ENCODE data around the gene ZNF423. TPM values are rescaled to one million over a fixed set of nuclear protein-coding genes. Genes with fewer than 3 reads are reported as not detected.

Gene ZNF423
- total and polyA plus RNA-seq, 10 donors: 0.36 to 7.0 (median 3.7) TPM

DNA sequence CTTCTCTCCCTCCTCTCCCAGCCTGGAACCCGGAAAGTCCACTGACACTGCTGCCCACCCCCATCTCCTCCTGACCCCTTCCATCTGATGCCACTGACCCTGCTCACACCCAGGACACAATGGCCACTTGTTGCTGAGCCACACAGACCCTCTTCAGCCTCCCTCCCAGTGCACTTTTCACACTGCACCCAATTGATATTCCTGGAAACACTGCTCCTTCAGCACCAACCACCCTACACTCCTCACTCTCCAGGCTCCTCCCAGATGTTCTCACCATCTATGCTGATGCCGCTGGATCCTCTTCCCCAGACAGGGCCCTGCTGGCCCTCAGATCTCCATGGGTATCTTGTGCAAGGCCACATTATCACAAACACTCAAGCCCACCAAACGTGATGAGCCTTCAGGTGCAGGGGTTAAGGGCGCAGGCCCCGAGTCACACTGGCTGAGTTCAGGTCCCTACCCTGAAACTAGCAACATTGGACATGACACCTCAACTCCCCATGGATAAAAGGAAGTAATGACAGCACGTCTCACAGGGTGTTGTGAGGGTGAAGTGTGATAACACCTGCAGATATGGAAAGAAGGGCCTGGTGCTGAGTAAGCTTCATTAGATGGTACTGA is 238.1 kb downstream of the ZNF423 start:
- no peak for TF ChIP-seq POLR2A (IDR thresholded peaks at IDR 0.05)
- TF ChIP-seq POLR2AphosphoS5 (IDR thresholded peaks at IDR 0.05): no peak
- TF ChIP-seq, protein P1, sequence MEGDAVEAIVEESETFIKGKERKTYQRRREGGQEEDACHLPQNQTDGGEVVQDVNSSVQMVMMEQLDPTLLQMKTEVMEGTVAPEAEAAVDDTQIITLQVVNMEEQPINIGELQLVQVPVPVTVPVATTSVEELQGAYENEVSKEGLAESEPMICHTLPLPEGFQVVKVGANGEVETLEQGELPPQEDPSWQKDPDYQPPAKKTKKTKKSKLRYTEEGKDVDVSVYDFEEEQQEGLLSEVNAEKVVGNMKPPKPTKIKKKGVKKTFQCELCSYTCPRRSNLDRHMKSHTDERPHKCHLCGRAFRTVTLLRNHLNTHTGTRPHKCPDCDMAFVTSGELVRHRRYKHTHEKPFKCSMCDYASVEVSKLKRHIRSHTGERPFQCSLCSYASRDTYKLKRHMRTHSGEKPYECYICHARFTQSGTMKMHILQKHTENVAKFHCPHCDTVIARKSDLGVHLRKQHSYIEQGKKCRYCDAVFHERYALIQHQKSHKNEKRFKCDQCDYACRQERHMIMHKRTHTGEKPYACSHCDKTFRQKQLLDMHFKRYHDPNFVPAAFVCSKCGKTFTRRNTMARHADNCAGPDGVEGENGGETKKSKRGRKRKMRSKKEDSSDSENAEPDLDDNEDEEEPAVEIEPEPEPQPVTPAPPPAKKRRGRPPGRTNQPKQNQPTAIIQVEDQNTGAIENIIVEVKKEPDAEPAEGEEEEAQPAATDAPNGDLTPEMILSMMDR (IDR thresholded peaks at IDR 0.05 in 8 of 11, conservative IDR thresholded peaks at IDR 0.05 in 3 of 11): no peak
- Histone ChIP-seq H3K36me3 (no peaks in the 10 kb centered on the region), H3K27me3 (replicated peaks in 1 of 7) (no peaks in the 10 kb centered on the region), H3K27ac (no peak overlapping the region), H3K4me3 (no peak overlapping the region), H3K4me1 (peaks cover 0 to 14% (median 3%) of the 10 kb centered on the region in 6 donors), H3K9me3 (no peaks in the 10 kb centered on the region)
- WGBS, 5 donors: 85 to 95% (median 88%) methylated on average over 6 of the region's 6 CpGs
- peak; percentile 39 for DNase-seq
- intact Hi-C loops (cut with DNase I; ENCODE audit: low total_unique reads): no loop called here

DNA sequence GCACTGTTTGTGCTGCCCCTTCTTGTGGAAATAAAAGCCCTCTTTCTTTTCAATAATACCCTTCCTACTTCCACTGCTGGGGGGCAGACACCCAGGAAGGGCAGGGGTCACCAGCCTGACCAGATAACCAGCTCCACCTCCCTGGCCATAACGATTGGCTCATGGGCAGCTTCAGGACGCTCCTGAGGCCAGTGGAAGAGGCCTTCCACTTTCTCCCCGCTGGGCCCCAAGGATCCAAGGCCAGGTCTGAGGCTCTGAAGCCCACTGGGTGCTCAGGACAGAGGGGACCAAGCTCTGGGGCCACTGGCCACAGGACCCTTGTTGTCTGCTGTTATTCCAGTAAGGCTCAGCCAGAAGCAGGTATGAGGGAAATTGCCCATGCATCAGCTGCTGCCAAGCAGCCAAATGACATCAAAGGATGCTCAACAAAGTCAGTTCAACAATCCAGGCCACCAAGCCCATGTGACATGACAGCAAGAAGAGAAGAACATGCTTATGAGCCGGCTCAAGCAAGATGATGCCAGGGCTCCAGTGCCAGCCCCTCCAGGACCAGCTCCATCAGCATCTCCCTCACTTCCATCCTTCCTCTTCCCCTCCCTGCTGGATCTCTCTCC is 238.8 kb downstream of the ZNF423 start:
- TF ChIP-seq, protein P1 (IDR thresholded peaks at IDR 0.05 in 8 of 11, conservative IDR thresholded peaks at IDR 0.05 in 3 of 11): no peak
- TF ChIP-seq POLR2AphosphoS5 (IDR thresholded peaks at IDR 0.05) (no peak), POLR2A (IDR thresholded peaks at IDR 0.05) (no peak)
- Histone ChIP-seq H3K4me3 (no peak overlapping the region), H3K36me3 (no peaks in the 10 kb centered on the region), H3K4me1 (peaks cover 0 to 14% (median 3%) of the 10 kb centered on the region in 6 donors), H3K9me3 (no peaks in the 10 kb centered on the region), H3K27ac (no peak overlapping the region), H3K27me3 (replicated peaks in 1 of 7) (no peaks in the 10 kb centered on the region)
- DNase-seq: peak; percentile 34
- intact Hi-C loops (cut with DNase I; ENCODE audit: low total_unique reads): no loop called here
- WGBS, 5 donors: 61 to 93% (median 81%) methylated on average over 4 of the region's 4 CpGs

DNA sequence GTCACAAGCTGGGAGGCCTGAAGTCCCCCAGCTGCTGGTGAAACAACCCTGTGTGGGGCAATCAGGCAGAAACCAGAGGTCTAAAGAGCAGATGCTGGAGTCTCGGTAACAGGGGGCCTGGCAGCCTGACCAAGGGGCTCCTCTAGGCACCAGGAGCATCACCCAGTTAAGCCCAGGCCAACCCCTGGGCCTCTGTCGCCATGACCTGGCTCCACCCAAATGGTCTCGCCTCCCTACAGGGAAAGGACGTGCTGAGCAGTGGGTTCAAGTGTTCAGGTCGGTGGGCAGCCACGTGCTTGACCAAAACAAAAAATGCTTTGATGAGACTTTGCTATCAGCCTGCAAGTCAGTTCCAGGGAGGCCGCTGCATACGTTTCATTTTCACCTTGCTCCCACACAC is 240.3 kb downstream of the ZNF423 start:
- TF ChIP-seq POLR2A (IDR thresholded peaks at IDR 0.05): no peak
- TF ChIP-seq POLR2AphosphoS5 (IDR thresholded peaks at IDR 0.05): no peak
- TF ChIP-seq, protein P1 (IDR thresholded peaks at IDR 0.05 in 8 of 11, conservative IDR thresholded peaks at IDR 0.05 in 3 of 11): no peak
- Histone ChIP-seq H3K9me3 (no peaks in the 10 kb centered on the region), H3K36me3 (no peaks in the 10 kb centered on the region), H3K4me1 (peaks cover 0 to 9% (median 2%) of the 10 kb centered on the region in 6 donors), H3K27me3 (replicated peaks in 1 of 7) (no peaks in the 10 kb centered on the region), H3K4me3 (no peak overlapping the region), H3K27ac (no peak overlapping the region)
- peak; percentile 56 for DNase-seq
- intact Hi-C loops (cut with DNase I; ENCODE audit: low total_unique reads): no loop called here
- WGBS, 5 donors: 87 to 92% (median 90%) methylated on average over 7 to 8 of the region's 8 CpGs

- 62 to 97% (median 95%) methylated on average over 3 of the region's 3 CpGs for WGBS, 5 donors
Measured at GRCh38 chr16:49610983-49611382, 244.9 kb downstream of the ZNF423 start.

More at GRCh38 chr16:49610983-49611382, 244.9 kb downstream of the ZNF423 start:
- no peak for TF ChIP-seq POLR2A (IDR thresholded peaks at IDR 0.05)
- no peak for TF ChIP-seq POLR2AphosphoS5 (IDR thresholded peaks at IDR 0.05)
- TF ChIP-seq, protein P1 (IDR thresholded peaks at IDR 0.05 in 8 of 11, conservative IDR thresholded peaks at IDR 0.05 in 3 of 11): no peak
- Histone ChIP-seq H3K4me1 (no peaks in the 10 kb centered on the region), H3K27me3 (replicated peaks in 1 of 7) (peaks cover 0 to 3% (median 0%) of the 10 kb centered on the region in 7 donors), H3K9me3 (no peaks in the 10 kb centered on the region), H3K27ac (no peak overlapping the region), H3K36me3 (no peaks in the 10 kb centered on the region), H3K4me3 (no peak overlapping the region)
- DNase-seq: no peak
- intact Hi-C loops (cut with DNase I; ENCODE audit: low total_unique reads): no loop called here
